ENCODE results near the gene MYO19.

- TF ChIP-seq, protein P1, sequence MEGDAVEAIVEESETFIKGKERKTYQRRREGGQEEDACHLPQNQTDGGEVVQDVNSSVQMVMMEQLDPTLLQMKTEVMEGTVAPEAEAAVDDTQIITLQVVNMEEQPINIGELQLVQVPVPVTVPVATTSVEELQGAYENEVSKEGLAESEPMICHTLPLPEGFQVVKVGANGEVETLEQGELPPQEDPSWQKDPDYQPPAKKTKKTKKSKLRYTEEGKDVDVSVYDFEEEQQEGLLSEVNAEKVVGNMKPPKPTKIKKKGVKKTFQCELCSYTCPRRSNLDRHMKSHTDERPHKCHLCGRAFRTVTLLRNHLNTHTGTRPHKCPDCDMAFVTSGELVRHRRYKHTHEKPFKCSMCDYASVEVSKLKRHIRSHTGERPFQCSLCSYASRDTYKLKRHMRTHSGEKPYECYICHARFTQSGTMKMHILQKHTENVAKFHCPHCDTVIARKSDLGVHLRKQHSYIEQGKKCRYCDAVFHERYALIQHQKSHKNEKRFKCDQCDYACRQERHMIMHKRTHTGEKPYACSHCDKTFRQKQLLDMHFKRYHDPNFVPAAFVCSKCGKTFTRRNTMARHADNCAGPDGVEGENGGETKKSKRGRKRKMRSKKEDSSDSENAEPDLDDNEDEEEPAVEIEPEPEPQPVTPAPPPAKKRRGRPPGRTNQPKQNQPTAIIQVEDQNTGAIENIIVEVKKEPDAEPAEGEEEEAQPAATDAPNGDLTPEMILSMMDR (IDR thresholded peaks at IDR 0.05; ENCODE audit: low read depth, low read length, missing input control), result no peak
- TF ChIP-seq RAD21 (IDR thresholded peaks at IDR 0.05) (no peak), HNF4A (conservative IDR thresholded peaks at IDR 0.05) (no peak), MAX (IDR thresholded peaks at IDR 0.05) (no peak)
These were observed 74.3 kb downstream of the MYO19 start for GRCh38 chr17:36460265-36460937.
